Measurements from ENCODE around the gene PHLPP1.

- TF ChIP-seq EZH2 (IDR thresholded peaks at IDR 0.05; ENCODE audit: borderline replicate concordance, low read depth, low read length, poor library complexity, severe bottlenecking) (no peak), CTCF (conservative IDR thresholded peaks at IDR 0.05; ENCODE audit: low read depth, low read length) (no peak)
These were observed 21.7 kb upstream of the PHLPP1 start for GRCh38 chr18:62693659-62694058.
